Keratinocyte (primary cell): ENCODE results near the gene AGAP1. TPM values are rescaled to one million over a fixed set of nuclear protein-coding genes. Genes with fewer than 3 reads are reported as not detected.

Source experiments
- DNase-seq: peaks from one replicate; pipeline ENCODE4 v3.0.0-alpha.2; 2011; ENCODE audit warnings: low read depth, missing footprints, low spot score
- FAIRE-seq: peaks from 2 replicates; lab custom pipeline; 2011; peaks lifted over from hg19 to GRCh38; lab: Jason Lieb, UNC
- H2AFZ ChIP-seq: 2 replicates; pipeline ENCODE4 v1.6.0; 2012; ENCODE audit warnings: low read length, control low read depth, inconsistent platforms; ENCODE audit not compliant: control insufficient read depth
- H3K27ac ChIP-seq: 2 replicates; pipeline ENCODE4 v1.5.1; 2011; ENCODE audit warnings: low read length; ENCODE audit not compliant: control insufficient read depth, insufficient read depth
- H3K27me3 ChIP-seq: 3 replicates; pipeline ENCODE4 v1.6.0; 2011; ENCODE audit warnings: low read length; ENCODE audit not compliant: control insufficient read depth, insufficient read depth; ENCODE audit errors: extremely low read depth
- H3K36me3 ChIP-seq, 2 experiments: 2 replicates in 1 of 2; 3 replicates in 1 of 2; pipeline ENCODE4 v1.5.1; 2011; ENCODE audit warnings: low read length in 2 of 2, mild to moderate bottlenecking in 1 of 2; ENCODE audit not compliant: control insufficient read depth in 2 of 2, insufficient read depth in 2 of 2; ENCODE audit errors: extremely low read depth in 1 of 2
- H3K4me1 ChIP-seq: 3 replicates; pipeline ENCODE4 v1.5.1; 2011; ENCODE audit warnings: low read length; ENCODE audit not compliant: control insufficient read depth, insufficient read depth; ENCODE audit errors: extremely low read depth
- H3K4me2 ChIP-seq: 3 replicates; pipeline ENCODE4 v1.6.0; 2011; ENCODE audit warnings: low read depth, low read length; ENCODE audit not compliant: control insufficient read depth, insufficient read depth; ENCODE audit errors: extremely low read depth
- H3K4me3 ChIP-seq, 3 experiments: fragments of 200-600 bp in 1 of 3; sonication (generic) in 1 of 3; 2 replicates in 2 of 3; 3 replicates in 1 of 3; pipeline ENCODE4 v1.5.1; 2011 to 2016; ENCODE audit warnings: low read length in 3 of 3, mild to moderate bottlenecking in 3 of 3, control low read depth in 2 of 3, inconsistent platforms in 1 of 3, low read depth in 1 of 3, mixed read lengths in 1 of 3, mixed run types in 1 of 3, moderate library complexity in 1 of 3; ENCODE audit not compliant: control insufficient read depth in 2 of 3, insufficient read depth in 2 of 3; ENCODE audit errors: extremely low read depth in 1 of 3
- H3K79me2 ChIP-seq: 2 replicates; pipeline ENCODE4 v1.6.0; 2012; ENCODE audit warnings: low read length; ENCODE audit not compliant: control insufficient read depth, insufficient read depth
- H3K9ac ChIP-seq: 3 replicates; pipeline ENCODE4 v1.6.0; 2011; ENCODE audit warnings: low read length; ENCODE audit not compliant: control insufficient read depth, insufficient read depth; ENCODE audit errors: extremely low read depth
- H3K9me1 ChIP-seq: 3 replicates; pipeline ENCODE4 v1.6.0; 2011; ENCODE audit warnings: low read length; ENCODE audit not compliant: control insufficient read depth, insufficient read depth; ENCODE audit errors: extremely low read depth
- H3K9me3 ChIP-seq: 2 replicates; pipeline ENCODE4 v1.5.1; 2012; ENCODE audit warnings: low read depth, low read length; ENCODE audit not compliant: control insufficient read depth
- H4K20me1 ChIP-seq: 3 replicates; pipeline ENCODE4 v1.6.0; 2011; ENCODE audit warnings: low read length; ENCODE audit not compliant: control insufficient read depth, insufficient read depth; ENCODE audit errors: extremely low read depth
- EZH2 ChIP-seq: IDR thresholded peaks from one replicate; pipeline ENCODE4 v1.6.1; 2012; ENCODE audit warnings: inconsistent platforms, mild to moderate bottlenecking, low read length, moderate library complexity
- dilution Hi-C: fragments of 300-500 bp; cut with MboI; formaldehyde crosslinking; loops from one replicate; pipeline ENCODE4 v1.7.0; 2020; ENCODE audit warnings: low sequenced_read_pairs; ENCODE audit not compliant: extremely low pct_ligation_motif_present
- polyA plus RNA-seq, 5 experiments: library from polyadenylated mRNA; depleted of rRNA in 3 of 5; stranded (reverse) in 3 of 5; stranded (forward) in 1 of 5; unstranded in 1 of 5; fragments of >200 nt; gene quantifications; 1 replicate in 1 of 5; 2 replicates in 3 of 5; 3 replicates in 1 of 5; pipeline versions ENCODE4 v1.2.1 to v1.2.3, GENCODE V29; 2011 to 2012; ENCODE audit warnings: missing spikeins in 2 of 5, low read depth in 1 of 5, low replicate concordance in 1 of 5
- TF ChIP-seq, protein P1 (sequence below), 3 experiments: IDR thresholded peaks in 1 of 3; conservative IDR thresholded peaks in 1 of 3; optimal IDR thresholded peaks in 1 of 3; 2 replicates in 2 of 3; 3 replicates in 1 of 3; pipeline versions ENCODE3 to v1.5.1; 2011; ENCODE audit warnings: low read length in 3 of 3, mild to moderate bottlenecking in 3 of 3, moderate library complexity in 2 of 3, control low read depth in 1 of 3, inconsistent platforms in 1 of 3; ENCODE audit not compliant: insufficient read depth in 2 of 3; ENCODE audit errors: extremely low read depth in 1 of 3

The AGAP1 gene
- polyA plus RNA-seq, 1 donor (not counting 4 experiments of a cell fraction or from before 2014, with no cell fraction given) = 12.6 TPM

DNA sequence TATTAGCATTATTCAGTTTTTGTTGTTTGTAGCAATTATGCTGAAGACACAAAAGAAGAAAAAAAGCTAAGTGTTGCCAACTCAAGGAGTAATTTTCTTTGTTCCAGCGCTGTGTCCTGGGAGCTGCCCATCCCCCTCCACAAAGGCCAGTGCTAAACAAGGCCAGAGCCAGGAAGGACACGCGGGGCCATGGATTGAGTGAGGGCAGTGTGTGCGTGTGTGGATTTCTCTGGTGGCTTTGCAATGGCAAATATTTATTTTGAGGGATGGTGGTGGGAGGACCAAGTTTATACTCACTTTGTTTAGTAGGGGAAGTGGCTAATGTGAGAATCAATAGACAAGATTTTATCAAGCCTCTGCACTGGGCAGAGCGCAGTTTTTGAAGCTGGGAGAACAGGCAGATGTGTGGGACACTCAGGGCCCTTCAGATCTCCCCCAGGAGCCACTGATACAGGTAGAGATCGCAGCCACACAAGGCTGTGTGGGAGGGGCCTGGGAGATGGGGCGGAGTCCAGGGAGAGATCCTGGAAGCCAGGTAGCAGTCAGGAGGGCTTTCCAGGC lies 11.4 kb downstream of the AGAP1 start:
- Histone ChIP-seq H3K4me3 (no peak overlapping the region), H3K4me1 (peaks cover 24% of the 10 kb centered on the region), H4K20me1 (peaks cover 22% of the 10 kb centered on the region), H2AFZ (no peak overlapping the region), H3K9ac (no peak overlapping the region), H3K79me2 (peaks cover 69% of the 10 kb centered on the region), H3K36me3 (peaks cover 0 to 2% of the 10 kb centered on the region in 2 experiments), H3K9me3 (no peaks in the 10 kb centered on the region), H3K27ac (no peak overlapping the region), H3K9me1 (peaks cover 9% of the 10 kb centered on the region), H3K27me3 (no peaks in the 10 kb centered on the region), H3K4me2 (no peak overlapping the region)
- TF ChIP-seq EZH2 = no peak
- TF ChIP-seq, protein P1, sequence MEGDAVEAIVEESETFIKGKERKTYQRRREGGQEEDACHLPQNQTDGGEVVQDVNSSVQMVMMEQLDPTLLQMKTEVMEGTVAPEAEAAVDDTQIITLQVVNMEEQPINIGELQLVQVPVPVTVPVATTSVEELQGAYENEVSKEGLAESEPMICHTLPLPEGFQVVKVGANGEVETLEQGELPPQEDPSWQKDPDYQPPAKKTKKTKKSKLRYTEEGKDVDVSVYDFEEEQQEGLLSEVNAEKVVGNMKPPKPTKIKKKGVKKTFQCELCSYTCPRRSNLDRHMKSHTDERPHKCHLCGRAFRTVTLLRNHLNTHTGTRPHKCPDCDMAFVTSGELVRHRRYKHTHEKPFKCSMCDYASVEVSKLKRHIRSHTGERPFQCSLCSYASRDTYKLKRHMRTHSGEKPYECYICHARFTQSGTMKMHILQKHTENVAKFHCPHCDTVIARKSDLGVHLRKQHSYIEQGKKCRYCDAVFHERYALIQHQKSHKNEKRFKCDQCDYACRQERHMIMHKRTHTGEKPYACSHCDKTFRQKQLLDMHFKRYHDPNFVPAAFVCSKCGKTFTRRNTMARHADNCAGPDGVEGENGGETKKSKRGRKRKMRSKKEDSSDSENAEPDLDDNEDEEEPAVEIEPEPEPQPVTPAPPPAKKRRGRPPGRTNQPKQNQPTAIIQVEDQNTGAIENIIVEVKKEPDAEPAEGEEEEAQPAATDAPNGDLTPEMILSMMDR (optimal IDR thresholded peaks at IDR 0.05 in 1 of 3, IDR thresholded peaks at IDR 0.05 in 1 of 3, conservative IDR thresholded peaks at IDR 0.05 in 1 of 3; ENCODE audit: extremely low read depth in 1 of 3, insufficient read depth in 2 of 3, low read length in 3 of 3) = no peak
- FAIRE-seq = no peak
- dilution Hi-C loops = no loop called here
- DNase-seq = no peak

DNA sequence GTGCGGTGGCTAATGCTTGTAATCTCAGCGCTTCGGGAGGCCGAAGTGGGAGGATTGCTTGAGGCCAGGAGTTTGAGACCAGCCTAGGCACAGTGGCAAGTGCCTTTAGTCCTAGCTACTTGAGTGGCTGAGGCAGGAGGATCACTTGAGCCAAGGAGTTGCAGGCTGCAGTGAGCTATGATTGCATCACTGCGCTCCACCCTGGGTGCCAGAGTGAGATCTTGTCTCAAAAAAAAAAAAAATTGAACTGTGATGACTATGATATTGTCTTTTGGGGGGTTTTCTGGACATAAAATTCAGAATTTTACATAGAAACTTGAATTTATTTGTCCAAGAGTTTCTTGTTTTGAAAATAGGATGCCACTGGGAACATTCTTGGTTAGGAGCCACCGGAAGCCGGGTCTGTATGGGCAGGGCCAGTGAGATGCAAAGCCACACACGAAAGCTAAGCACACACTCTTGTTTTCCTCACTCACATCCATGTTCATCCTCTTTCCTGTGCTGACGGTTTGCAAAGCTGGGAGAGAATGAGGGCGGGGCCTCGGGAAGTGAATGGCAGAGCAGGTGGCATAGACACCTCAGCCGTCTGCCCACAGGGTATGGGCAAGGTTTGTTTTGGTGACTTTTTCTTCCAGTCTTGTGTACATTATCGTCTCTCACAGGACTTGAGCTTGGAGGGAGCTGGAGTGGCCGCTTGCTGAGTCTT lies 12.6 kb downstream of the AGAP1 start:
- Histone ChIP-seq H3K4me3 (no peak overlapping the region), H2AFZ (no peak overlapping the region), H3K4me1 (peaks cover 18% of the 10 kb centered on the region), H3K79me2 (peaks cover 65% of the 10 kb centered on the region), H3K9ac (no peak overlapping the region), H3K27me3 (no peaks in the 10 kb centered on the region), H3K36me3 (peaks cover 0 to 2% of the 10 kb centered on the region in 2 experiments), H4K20me1 (peaks cover 20% of the 10 kb centered on the region), H3K9me1 (peaks cover 7% of the 10 kb centered on the region), H3K9me3 (no peaks in the 10 kb centered on the region), H3K27ac (no peak overlapping the region), H3K4me2 (no peak overlapping the region)
- no peak for DNase-seq
- FAIRE-seq = no peak
- dilution Hi-C loops = no loop called here
- TF ChIP-seq EZH2 = no peak
- TF ChIP-seq, protein P1 (optimal IDR thresholded peaks at IDR 0.05 in 1 of 3, IDR thresholded peaks at IDR 0.05 in 1 of 3, conservative IDR thresholded peaks at IDR 0.05 in 1 of 3; ENCODE audit: extremely low read depth in 1 of 3, insufficient read depth in 2 of 3, low read length in 3 of 3) = no peak
